Nephron (organoid): ENCODE measurements around the gene PIBF1.

Experiments
- H3K27ac Mint-ChIP-seq, 3 experiments: 2 replicates each; pipeline ENCODE4 v1.8.0; 2020; ENCODE audit warnings: mixed read lengths in 3 of 3, mild to moderate bottlenecking in 2 of 3, moderate library complexity in 1 of 3
- H3K27me3 Mint-ChIP-seq: 2 replicates; pipeline ENCODE4 v1.8.0; 2021; ENCODE audit warnings: low read depth, mild to moderate bottlenecking, moderate library complexity, mixed read lengths
- H3K36me3 Mint-ChIP-seq: 2 replicates; pipeline ENCODE4 v1.8.0; 2020; ENCODE audit warnings: low read depth, mixed read lengths
- H3K4me1 Mint-ChIP-seq: 2 replicates; pipeline ENCODE4 v1.8.0; 2020; ENCODE audit warnings: mixed read lengths
- H3K4me3 Mint-ChIP-seq, 3 experiments: 2 replicates each; pipeline ENCODE4 v1.8.0; 2020; ENCODE audit warnings: mild to moderate bottlenecking in 3 of 3, mixed read lengths in 3 of 3, moderate library complexity in 2 of 3
- H3K9me3 Mint-ChIP-seq: 2 replicates; pipeline ENCODE4 v1.8.0; 2020; ENCODE audit warnings: mixed read lengths
- TF ChIP-seq, protein P1 (sequence below), 3 experiments: fragments of 200-600 bp; sonication (generic); IDR thresholded peaks; one replicate each; pipeline ENCODE4 v1.5.0; 2021; ENCODE audit warnings: antibody characterized with exemption in 3 of 3; ENCODE audit not compliant: unreplicated experiment in 3 of 3

The PIBF1 gene

DNA sequence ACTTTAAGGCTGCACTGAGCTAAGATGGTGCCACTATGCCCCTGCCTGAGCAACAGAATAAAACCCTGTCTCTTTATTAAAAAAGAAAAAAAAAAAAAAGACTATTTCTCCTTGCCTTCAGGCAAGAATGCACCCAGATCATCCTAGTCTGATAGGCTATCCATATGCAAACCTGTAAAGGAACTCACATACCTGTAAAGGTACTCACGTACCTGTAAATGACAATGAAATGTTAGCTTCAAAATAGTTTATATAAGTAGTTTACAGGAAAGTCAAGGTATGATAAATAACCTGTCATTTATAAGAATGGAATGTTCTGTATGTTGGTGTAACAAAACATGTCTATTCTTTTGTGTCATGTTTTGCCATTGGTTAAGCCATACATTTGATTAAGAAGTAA is 86.3 kb downstream of the PIBF1 start:
- no peak overlapping the region for H3K4me3 Mint-ChIP-seq
- no peak overlapping the region for H3K27ac Mint-ChIP-seq
- no peaks in the 10 kb centered on the region for H3K9me3 Mint-ChIP-seq
- H3K36me3 Mint-ChIP-seq, result peaks cover 55% of the 10 kb centered on the region
- TF ChIP-seq, protein P1, sequence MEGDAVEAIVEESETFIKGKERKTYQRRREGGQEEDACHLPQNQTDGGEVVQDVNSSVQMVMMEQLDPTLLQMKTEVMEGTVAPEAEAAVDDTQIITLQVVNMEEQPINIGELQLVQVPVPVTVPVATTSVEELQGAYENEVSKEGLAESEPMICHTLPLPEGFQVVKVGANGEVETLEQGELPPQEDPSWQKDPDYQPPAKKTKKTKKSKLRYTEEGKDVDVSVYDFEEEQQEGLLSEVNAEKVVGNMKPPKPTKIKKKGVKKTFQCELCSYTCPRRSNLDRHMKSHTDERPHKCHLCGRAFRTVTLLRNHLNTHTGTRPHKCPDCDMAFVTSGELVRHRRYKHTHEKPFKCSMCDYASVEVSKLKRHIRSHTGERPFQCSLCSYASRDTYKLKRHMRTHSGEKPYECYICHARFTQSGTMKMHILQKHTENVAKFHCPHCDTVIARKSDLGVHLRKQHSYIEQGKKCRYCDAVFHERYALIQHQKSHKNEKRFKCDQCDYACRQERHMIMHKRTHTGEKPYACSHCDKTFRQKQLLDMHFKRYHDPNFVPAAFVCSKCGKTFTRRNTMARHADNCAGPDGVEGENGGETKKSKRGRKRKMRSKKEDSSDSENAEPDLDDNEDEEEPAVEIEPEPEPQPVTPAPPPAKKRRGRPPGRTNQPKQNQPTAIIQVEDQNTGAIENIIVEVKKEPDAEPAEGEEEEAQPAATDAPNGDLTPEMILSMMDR (IDR thresholded peaks at IDR 0.05; ENCODE audit: unreplicated experiment in 3 of 3), result no peak
- no peaks in the 10 kb centered on the region for H3K4me1 Mint-ChIP-seq
- H3K27me3 Mint-ChIP-seq, result no peaks in the 10 kb centered on the region

DNA sequence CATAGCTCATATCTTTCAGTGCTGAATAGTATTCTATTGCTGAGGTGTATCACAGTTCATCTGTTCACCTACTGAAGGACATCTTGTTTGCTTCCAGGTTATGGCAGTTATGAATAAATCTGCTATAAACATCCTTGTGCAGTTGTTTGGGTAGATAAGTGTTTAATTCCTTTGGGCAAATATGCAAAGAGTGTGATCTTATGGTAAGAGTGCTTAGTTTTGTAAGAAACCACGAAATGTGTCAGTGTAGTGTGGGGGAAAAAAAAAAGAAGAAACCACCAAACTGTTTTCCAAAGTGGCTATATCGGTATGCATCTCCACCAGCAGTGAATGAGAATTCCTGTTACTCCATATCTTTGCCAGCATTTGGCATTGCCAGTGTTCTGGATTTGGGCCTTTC is 93.3 kb downstream of the PIBF1 start:
- peaks cover 32% of the 10 kb centered on the region for H3K9me3 Mint-ChIP-seq
- no peak overlapping the region for H3K27ac Mint-ChIP-seq
- H3K4me1 Mint-ChIP-seq, result no peaks in the 10 kb centered on the region
- TF ChIP-seq, protein P1 (IDR thresholded peaks at IDR 0.05; ENCODE audit: unreplicated experiment in 3 of 3), result no peak
- peaks cover 78% of the 10 kb centered on the region for H3K36me3 Mint-ChIP-seq
- H3K4me3 Mint-ChIP-seq, result no peak overlapping the region
- H3K27me3 Mint-ChIP-seq, result no peaks in the 10 kb centered on the region

DNA sequence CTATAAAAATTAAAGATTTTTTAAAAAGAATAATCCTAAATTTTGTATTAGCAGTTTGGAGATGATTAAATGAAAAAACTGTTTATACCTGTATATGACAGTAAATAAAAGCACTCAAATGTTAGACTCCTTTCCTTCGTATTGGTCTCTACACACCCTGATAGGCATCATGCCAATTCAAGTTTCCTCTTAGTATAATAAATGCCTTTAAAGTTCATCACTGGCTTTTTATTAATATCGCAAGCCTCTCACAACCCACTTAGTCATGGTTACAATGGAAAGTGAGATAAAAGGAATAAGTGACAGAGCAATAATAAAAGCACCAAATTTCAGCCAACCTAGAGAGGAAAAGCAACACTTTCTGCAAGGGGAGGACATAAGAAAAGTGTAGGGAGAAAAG is 102.2 kb downstream of the PIBF1 start:
- Mint-ChIP-seq H3K27me3 (peaks cover 4% of the 10 kb centered on the region), H3K27ac (no peak overlapping the region), H3K4me3 (no peak overlapping the region), H3K9me3 (peaks cover 20% of the 10 kb centered on the region), H3K4me1 (peaks cover 6% of the 10 kb centered on the region), H3K36me3 (peaks cover 41% of the 10 kb centered on the region)
- TF ChIP-seq, protein P1 (IDR thresholded peaks at IDR 0.05; ENCODE audit: unreplicated experiment in 3 of 3), result no peak

DNA sequence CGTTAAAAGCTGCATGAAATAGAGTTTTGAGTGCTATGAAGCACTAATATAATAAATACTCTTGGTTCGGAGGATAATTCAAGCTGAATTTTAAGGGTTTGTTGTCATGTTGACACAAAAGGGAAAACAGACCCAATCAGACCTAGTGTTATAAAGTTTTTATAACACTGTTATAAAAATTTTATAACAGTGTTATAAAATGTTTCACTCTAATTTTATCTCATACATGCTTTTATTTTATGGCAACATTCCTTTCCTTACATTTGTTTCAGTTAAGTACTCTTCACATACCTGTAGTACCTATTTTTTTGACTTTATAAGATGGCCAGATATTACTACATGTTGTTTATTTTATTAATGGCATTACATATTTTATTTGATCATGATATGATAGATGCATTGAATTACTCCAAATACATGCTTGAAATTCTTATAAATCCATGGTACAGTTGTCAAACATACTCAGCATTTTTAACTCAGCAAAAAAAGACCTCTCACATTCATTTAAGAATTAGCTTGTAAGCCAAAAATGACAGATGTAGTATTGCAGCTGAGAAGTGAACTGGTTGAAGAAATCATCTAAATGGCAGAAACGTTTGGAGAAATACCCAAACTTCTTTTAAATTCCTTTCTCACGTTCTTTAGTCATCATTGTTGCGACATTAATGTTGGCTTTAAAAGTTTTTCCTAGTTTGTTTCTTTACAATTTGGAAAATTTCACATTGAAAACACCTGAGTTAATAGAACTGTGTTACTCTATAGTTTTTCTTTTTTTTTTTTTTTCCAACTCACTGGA is 104.5 kb downstream of the PIBF1 start:
- Mint-ChIP-seq H3K27me3 (peaks cover 2% of the 10 kb centered on the region), H3K36me3 (peaks cover 21% of the 10 kb centered on the region), H3K27ac (peak overlapping the region in 1 of 3 experiments; percentile 38), H3K9me3 (peaks cover 10% of the 10 kb centered on the region), H3K4me3 (no peak overlapping the region), H3K4me1 (peaks cover 6% of the 10 kb centered on the region)
- TF ChIP-seq, protein P1 (IDR thresholded peaks at IDR 0.05; ENCODE audit: unreplicated experiment in 3 of 3), result no peak

DNA sequence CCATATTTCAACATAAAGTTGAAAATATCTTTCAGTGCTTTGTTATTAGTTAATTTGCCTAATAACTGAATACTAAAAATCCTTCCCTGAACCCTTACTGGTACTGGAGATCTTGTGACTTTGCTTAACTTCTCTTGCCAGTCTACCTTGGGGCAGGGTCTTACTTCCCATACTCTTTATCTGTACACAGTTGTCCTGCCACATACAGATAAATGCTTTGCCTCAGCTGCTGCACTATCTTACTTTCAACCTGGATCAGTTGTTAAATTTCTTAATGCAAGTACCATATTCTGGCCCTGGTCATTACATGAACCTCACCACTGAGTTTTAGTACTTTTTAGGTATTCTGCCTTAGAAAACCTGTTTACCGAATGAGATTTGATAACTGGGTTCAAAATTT is 107.6 kb downstream of the PIBF1 start:
- peaks cover 14% of the 10 kb centered on the region for H3K36me3 Mint-ChIP-seq

More for the DNA sequence above, 107.6 kb downstream of the PIBF1 start:
- TF ChIP-seq, protein P1 (IDR thresholded peaks at IDR 0.05; ENCODE audit: unreplicated experiment in 3 of 3), result no peak
- peaks cover 6% of the 10 kb centered on the region for H3K4me1 Mint-ChIP-seq
- no peak overlapping the region for H3K27ac Mint-ChIP-seq
- no peaks in the 10 kb centered on the region for H3K27me3 Mint-ChIP-seq
- H3K4me3 Mint-ChIP-seq, result no peak overlapping the region
- no peaks in the 10 kb centered on the region for H3K9me3 Mint-ChIP-seq
